COLO668 (cell line): ENCODE data around the gene VWDE.

Experiments used
- DNase-seq: peaks from one replicate; lab custom pipeline; 2025; ENCODE audit not compliant: unreplicated experiment; lab: John Stamatoyannopoulos, UW

The VWDE gene

GRCh38 chr7:12290761-12291160 is 112.9 kb downstream of the VWDE start:
- no peak for DNase-seq

GRCh38 chr7:12289996-12290395 is 113.7 kb downstream of the VWDE start:
- DNase-seq = no peak

DNA sequence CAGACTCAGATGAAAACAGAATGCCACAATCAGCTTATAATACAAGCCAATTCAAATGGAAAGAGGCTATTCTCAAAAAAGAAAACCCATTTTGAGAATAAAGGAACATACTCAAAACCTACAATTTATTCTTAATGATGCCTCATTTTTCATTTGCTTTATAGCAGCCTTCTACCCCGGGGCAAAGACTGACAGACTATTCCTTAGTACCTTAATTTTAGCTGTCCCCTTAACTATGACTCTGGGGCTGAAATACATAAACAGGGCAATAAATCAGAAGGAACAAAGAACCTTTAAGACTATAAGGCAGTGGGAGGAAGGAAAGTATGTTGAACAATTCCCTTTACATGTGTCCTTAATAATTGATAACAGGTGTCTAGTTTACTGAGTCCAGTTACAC is 115.8 kb downstream of the VWDE start:
- no peak for DNase-seq

DNA sequence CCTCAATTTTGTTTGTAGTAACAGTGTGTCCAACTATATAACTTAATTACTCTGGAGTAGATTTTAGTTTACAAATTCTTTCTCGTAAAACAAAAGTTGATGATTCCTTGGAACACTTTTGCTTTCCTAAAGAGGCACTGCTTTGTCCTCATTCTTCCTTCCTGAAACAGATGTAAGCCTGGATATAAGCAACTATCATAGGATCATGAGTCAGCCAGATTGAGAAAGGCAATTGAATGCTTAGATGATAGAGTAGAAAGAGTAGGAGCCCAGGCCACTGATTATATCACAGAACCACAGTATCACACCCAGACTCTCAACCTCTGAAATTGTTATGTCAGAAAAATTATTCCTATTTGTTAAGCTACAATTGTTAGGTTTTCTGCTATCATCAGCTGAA is 122.6 kb downstream of the VWDE start:
- DNase-seq = no peak
